T-cell (primary cell): Measurements from ENCODE around the gene SLBP. TPM values are rescaled to one million over a fixed set of nuclear protein-coding genes. Genes with fewer than 3 reads are reported as not detected.

Experiments
- ATAC-seq, 4 experiments: fragments of 200-7000 bp in 3 of 4; fragments of 150-1000 bp in 1 of 4; cut with Tn5 transposase; replicated peaks in 1 of 4; 1 replicate in 3 of 4; 2 replicates in 1 of 4; pipeline ENCODE4 v1.10.0; 2021; ENCODE audit warnings: moderate library complexity in 3 of 4, mild to moderate bottlenecking in 2 of 4, moderate number of reproducible peaks in 1 of 4
- CTCF ChIA-PET, 2 donors: fragments of 300-600 bp; sonication (Branson Sonifier 250); formaldehyde crosslinking; loops; one replicate each; lab custom pipeline; 2022; ENCODE audit warnings: antibody characterized with exemption in 2 of 2; lab: Charles Lee
- POLR2A ChIA-PET, 2 donors: fragments of 300-600 bp; sonication (Branson Sonifier 250); formaldehyde crosslinking; loops; one replicate each; lab custom pipeline; 2022; ENCODE audit warnings: antibody characterized with exemption in 2 of 2; lab: Charles Lee
- DNase-seq, 35 experiments: peaks; one replicate each; pipeline versions ENCODE4 v3.0.0 to v3.0.0-alpha.2; 2013 to 2023
- H3K27ac ChIP-seq: one replicate; pipeline ENCODE4 v1.5.1; 2013; ENCODE audit warnings: low read length
- H3K27me3 ChIP-seq, 2 experiments: replicated peaks in 1 of 2; 1 replicate in 1 of 2; 2 replicates in 1 of 2; pipeline versions ENCODE4 v1.6.1 to v1.7.0; 2013; ENCODE audit warnings: low read length in 1 of 2, mixed read lengths in 1 of 2; ENCODE audit not compliant: control insufficient read depth in 2 of 2, insufficient read depth in 2 of 2; ENCODE audit errors: extremely low read depth in 1 of 2
- H3K36me3 ChIP-seq, 2 donors: 1 replicate in 1 of 2; 2 replicates in 1 of 2; pipeline versions ENCODE4 v1.6.1 to v1.7.0; 2013; ENCODE audit warnings: low read length in 1 of 2; ENCODE audit not compliant: control insufficient read depth in 2 of 2, insufficient read depth in 1 of 2; ENCODE audit errors: extremely low read depth in 1 of 2
- H3K4me1 ChIP-seq, 2 experiments: 1 replicate in 1 of 2; 2 replicates in 1 of 2; pipeline versions ENCODE4 v1.6.1 to v1.7.0; 2013; ENCODE audit warnings: low read length in 2 of 2, mixed read lengths in 1 of 2; ENCODE audit not compliant: insufficient read depth in 2 of 2, control insufficient read depth in 1 of 2; ENCODE audit errors: extremely low read depth in 1 of 2
- H3K4me3 ChIP-seq, 2 donors: 1 replicate in 1 of 2; 2 replicates in 1 of 2; pipeline versions ENCODE4 v1.5.1 to v1.7.0; 2013; ENCODE audit warnings: mild to moderate bottlenecking in 2 of 2, low read length in 1 of 2, moderate library complexity in 1 of 2; ENCODE audit not compliant: control insufficient read depth in 1 of 2; ENCODE audit errors: extremely low read depth in 1 of 2
- H3K9me3 ChIP-seq: 2 replicates; pipeline ENCODE4 v1.7.0; 2013
- H3K27ac Mint-ChIP-seq, 2 donors: one replicate each; pipeline ENCODE4 v1.8.0; 2020 to 2021; ENCODE audit warnings: mild to moderate bottlenecking in 2 of 2, mixed read lengths in 2 of 2
- H3K27me3 Mint-ChIP-seq, 2 donors: one replicate each; pipeline ENCODE4 v1.8.0; 2021 to 2022; ENCODE audit warnings: mixed read lengths in 2 of 2
- H3K36me3 Mint-ChIP-seq: one replicate; pipeline ENCODE4 v1.8.0; 2021; ENCODE audit warnings: mixed read lengths
- H3K4me1 Mint-ChIP-seq, 3 donors: one replicate each; pipeline ENCODE4 v1.8.0; 2020 to 2022; ENCODE audit warnings: mixed read lengths in 3 of 3, mild to moderate bottlenecking in 1 of 3
- H3K4me3 Mint-ChIP-seq, 3 donors: one replicate each; pipeline ENCODE4 v1.8.0; 2020 to 2022; ENCODE audit warnings: mild to moderate bottlenecking in 3 of 3, mixed read lengths in 3 of 3, moderate library complexity in 3 of 3
- H3K9me3 Mint-ChIP-seq, 3 donors: one replicate each; pipeline ENCODE4 v1.8.0; 2020 to 2022; ENCODE audit warnings: mixed read lengths in 3 of 3
- WGBS: methylation state at CpG from one replicate; pipeline ENCODE4 v1.1.5; 2013; ENCODE audit warnings: missing lambda C conversion rate; ENCODE audit not compliant: insufficient coverage; 5-methylcytosine and 5-hydroxymethylcytosine counted together
- total RNA-seq, 35 experiments: library from RNA in 6 of 35; stranded (reverse) in 6 of 35; fragments of 120-200 nt in 1 of 35; gene quantifications; one replicate each; pipeline versions ENCODE4 v1.2.1 to v1.2.4 and lab custom pipeline; 2013 to 2026

SLBP gene
- total RNA-seq, 5 donors from 2014 or later (not counting 1 experiment from before 2014, with no cell fraction given): 30.1 to 42.3 (median 36.1) TPM

GRCh38 chr4:1653776-1654175 lies 58.3 kb downstream of the SLBP start:
- no peak overlapping the region for H3K4me3 ChIP-seq
- no peaks in the 10 kb centered on the region for H3K36me3 ChIP-seq
- H3K27me3 Mint-ChIP-seq: no peaks in the 10 kb centered on the region
- H3K4me3 Mint-ChIP-seq: no peak overlapping the region
- peaks cover 0 to 2% of the 10 kb centered on the region in 2 experiments for H3K27me3 ChIP-seq
- no peaks in the 10 kb centered on the region for H3K4me1 Mint-ChIP-seq
- 93% methylated on average over 9 of the region's 10 CpGs for WGBS
- no peaks in the 10 kb centered on the region for H3K9me3 ChIP-seq
- DNase-seq: no peak
- no peak for ATAC-seq
- H3K9me3 Mint-ChIP-seq: no peaks in the 10 kb centered on the region
- peaks cover 5% of the 10 kb centered on the region for H3K36me3 Mint-ChIP-seq
- no peak overlapping the region for H3K27ac Mint-ChIP-seq
- ChIA-PET CTCF (no interaction called here), POLR2A (no interaction called here)
- H3K27ac ChIP-seq: no peak overlapping the region
- no peaks in the 10 kb centered on the region for H3K4me1 ChIP-seq

- no peaks in the 10 kb centered on the region for H3K27me3 ChIP-seq
- CTCF ChIA-PET: no interaction called here
- peaks cover 0 to 6% of the 10 kb centered on the region in 2 experiments for H3K4me1 ChIP-seq
- Mint-ChIP-seq H3K4me1 (peaks cover 4 to 8% (median 4%) of the 10 kb centered on the region in 3 donors), H3K27ac (no peak overlapping the region), H3K36me3 (peaks cover 5% of the 10 kb centered on the region), H3K9me3 (no peaks in the 10 kb centered on the region), H3K27me3 (no peaks in the 10 kb centered on the region), H3K4me3 (no peak overlapping the region)
- ATAC-seq: no peak
- no peak overlapping the region for H3K27ac ChIP-seq
- H3K4me3 ChIP-seq: no peak overlapping the region
- WGBS: 97% methylated on average over 12 of the region's 13 CpGs
- DNase-seq: no peak
- POLR2A ChIA-PET: no interaction called here
- no peaks in the 10 kb centered on the region for H3K36me3 ChIP-seq
- no peaks in the 10 kb centered on the region for H3K9me3 ChIP-seq
These were observed 60.0 kb downstream of the SLBP start for GRCh38 chr4:1652088-1652487.

GRCh38 chr4:1651609-1652008 lies 60.5 kb downstream of the SLBP start:
- CTCF ChIA-PET: no interaction called here
- no peak overlapping the region for H3K27ac Mint-ChIP-seq

GRCh38 chr4:1648962-1649361 lies 63.2 kb downstream of the SLBP start:
- Mint-ChIP-seq H3K4me1 (peaks cover 4 to 8% (median 4%) of the 10 kb centered on the region in 3 donors), H3K9me3 (no peaks in the 10 kb centered on the region), H3K27ac (no peak overlapping the region), H3K4me3 (no peak overlapping the region), H3K36me3 (no peaks in the 10 kb centered on the region), H3K27me3 (no peaks in the 10 kb centered on the region)
- Histone ChIP-seq H3K4me1 (peaks cover 0 to 6% of the 10 kb centered on the region in 2 experiments), H3K27ac (no peak overlapping the region), H3K27me3 (no peaks in the 10 kb centered on the region), H3K36me3 (no peaks in the 10 kb centered on the region), H3K9me3 (no peaks in the 10 kb centered on the region), H3K4me3 (no peak overlapping the region)
- ChIA-PET CTCF (no interaction called here), POLR2A (no interaction called here)
- WGBS: 100% methylated on average over 3 of the region's 3 CpGs
- DNase-seq (no peak), ATAC-seq (no peak)

More at GRCh38 chr4:1651609-1652008, 60.5 kb downstream of the SLBP start:
- H3K4me1 ChIP-seq: peaks cover 0 to 6% of the 10 kb centered on the region in 2 experiments
- H3K4me1 Mint-ChIP-seq: peaks cover 4 to 8% (median 4%) of the 10 kb centered on the region in 3 donors
- POLR2A ChIA-PET: no interaction called here
- no peaks in the 10 kb centered on the region for H3K36me3 ChIP-seq
- H3K4me3 Mint-ChIP-seq: no peak overlapping the region
- H3K27me3 Mint-ChIP-seq: no peaks in the 10 kb centered on the region
- no peaks in the 10 kb centered on the region for H3K9me3 ChIP-seq
- H3K9me3 Mint-ChIP-seq: no peaks in the 10 kb centered on the region
- no peak for ATAC-seq
- H3K4me3 ChIP-seq: no peak overlapping the region
- 99% methylated on average over 10 of the region's 13 CpGs for WGBS
- no peak overlapping the region for H3K27ac ChIP-seq
- H3K27me3 ChIP-seq: no peaks in the 10 kb centered on the region
- no peak for DNase-seq
- peaks cover 5% of the 10 kb centered on the region for H3K36me3 Mint-ChIP-seq

DNA sequence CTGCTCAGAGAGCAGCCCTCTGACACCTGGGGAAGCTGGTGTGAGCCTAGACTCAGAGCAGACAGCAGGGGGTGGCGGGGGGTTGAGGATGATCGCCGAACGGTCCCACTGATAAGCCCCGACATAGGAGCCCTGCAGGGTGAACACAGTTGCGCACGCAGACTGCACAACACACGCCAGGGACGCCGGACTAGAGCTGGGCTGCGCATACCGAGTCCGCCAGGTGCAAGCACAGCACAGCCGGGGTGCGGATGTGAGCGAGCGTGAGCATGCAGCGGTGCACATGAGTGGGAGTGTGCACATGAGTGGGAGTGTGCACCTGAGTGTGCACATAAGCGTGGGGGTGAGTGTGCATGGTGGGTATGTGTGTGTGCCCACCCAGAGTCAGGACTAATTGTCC lies 64.7 kb downstream of the SLBP start:
- POLR2A ChIA-PET: no interaction called here
- no peaks in the 10 kb centered on the region for H3K9me3 Mint-ChIP-seq
- no peak for DNase-seq
- H3K27me3 Mint-ChIP-seq: no peaks in the 10 kb centered on the region
- CTCF ChIA-PET: no interaction called here
- H3K27ac ChIP-seq: no peak overlapping the region
- H3K4me3 Mint-ChIP-seq: no peak overlapping the region
- WGBS: 95% methylated on average over 18 of the region's 19 CpGs
- H3K4me1 ChIP-seq: peaks cover 0 to 6% of the 10 kb centered on the region in 2 experiments
- H3K9me3 ChIP-seq: no peaks in the 10 kb centered on the region
- H3K27ac Mint-ChIP-seq: no peak overlapping the region
- no peaks in the 10 kb centered on the region for H3K27me3 ChIP-seq
- H3K4me1 Mint-ChIP-seq: peaks cover 4 to 8% (median 4%) of the 10 kb centered on the region in 3 donors
- H3K4me3 ChIP-seq: no peak overlapping the region
- no peak for ATAC-seq
- H3K36me3 Mint-ChIP-seq: no peaks in the 10 kb centered on the region
- no peaks in the 10 kb centered on the region for H3K36me3 ChIP-seq

GRCh38 chr4:1646690-1647089 lies 65.4 kb downstream of the SLBP start:
- 73% methylated on average over 5 of the region's 7 CpGs for WGBS
- ChIA-PET POLR2A (no interaction called here), CTCF (no interaction called here)
- Mint-ChIP-seq H3K4me3 (no peak overlapping the region), H3K36me3 (no peaks in the 10 kb centered on the region), H3K4me1 (peaks cover 4 to 8% (median 4%) of the 10 kb centered on the region in 3 donors), H3K27me3 (no peaks in the 10 kb centered on the region), H3K27ac (no peak overlapping the region), H3K9me3 (no peaks in the 10 kb centered on the region)
- DNase-seq (no peak), ATAC-seq (no peak)
- Histone ChIP-seq H3K9me3 (no peaks in the 10 kb centered on the region), H3K27ac (no peak overlapping the region), H3K4me1 (peaks cover 0 to 6% of the 10 kb centered on the region in 2 experiments), H3K36me3 (no peaks in the 10 kb centered on the region), H3K4me3 (no peak overlapping the region), H3K27me3 (peaks cover 0 to under 1% of the 10 kb centered on the region in 2 experiments)
